NT2/D1 (cell line): ENCODE measurements around the gene GSAP.

Experiments used
- YY1 ChIP-seq: IDR thresholded peaks from 2 replicates; pipeline ENCODE4 v1.6.1; 2011; ENCODE audit not compliant: insufficient read length, insufficient read depth
- ZNF274 ChIP-seq: IDR thresholded peaks from 2 replicates; pipeline ENCODE4 v1.6.1; 2011; ENCODE audit warnings: mild to moderate bottlenecking, low read depth, low read length

DNA sequence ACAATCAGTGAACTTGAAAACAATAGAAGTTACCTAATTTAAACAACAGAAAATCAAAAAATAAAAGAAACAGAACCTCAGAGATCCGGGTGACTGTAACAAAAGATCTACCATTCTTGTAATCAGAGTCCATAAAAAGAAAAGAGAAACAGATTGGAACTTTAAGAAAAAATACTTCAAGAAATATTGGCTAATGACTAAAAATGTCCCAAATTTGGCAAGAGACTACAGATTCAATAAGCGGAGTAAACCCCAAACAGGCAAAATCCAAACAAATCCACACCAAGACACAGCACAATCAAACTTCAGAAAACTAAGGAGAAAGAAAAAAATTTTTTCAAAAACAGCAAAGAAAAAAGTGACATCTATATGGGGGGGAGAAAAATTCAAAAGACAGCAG lies 15.1 kb downstream of the GSAP start:
- no peak for TF ChIP-seq ZNF274
- no peak for TF ChIP-seq YY1
